Right renal pelvis (tissue), 4 donors: ENCODE data around the gene TYRO3. TPM values are rescaled to one million over a fixed set of nuclear protein-coding genes. Genes with fewer than 3 reads are reported as not detected.

Experiments
- DNase-seq, 4 donors: peaks; one replicate each; pipeline ENCODE4 v3.0.0-alpha.2; 2013; ENCODE audit warnings: low read depth in 4 of 4, low spot score in 3 of 4, missing footprints in 1 of 4
- polyA plus RNA-seq, 4 donors: library from polyadenylated mRNA; unstranded; fragments of 120-200 nt; gene quantifications; one replicate each; pipeline ENCODE4 v1.2.1, GENCODE V29; 2013; ENCODE audit not compliant: insufficient read length in 4 of 4

The TYRO3 gene
- polyA plus RNA-seq: 100 to 1,000 TPM; 141 to 180 (median 154) TPM

- no peak for DNase-seq
Observed at GRCh38 chr15:41558400-41559238, at the start of gene TYRO3. Gene TYRO3, plus strand, starts transcription at chr15:41559212. Its CDS starts 46 bp downstream, at chr15:41559258.

- DNase-seq: no peak
Observed at GRCh38 chr15:41510728-41511127, 48.3 kb upstream of the TYRO3 start.

DNA sequence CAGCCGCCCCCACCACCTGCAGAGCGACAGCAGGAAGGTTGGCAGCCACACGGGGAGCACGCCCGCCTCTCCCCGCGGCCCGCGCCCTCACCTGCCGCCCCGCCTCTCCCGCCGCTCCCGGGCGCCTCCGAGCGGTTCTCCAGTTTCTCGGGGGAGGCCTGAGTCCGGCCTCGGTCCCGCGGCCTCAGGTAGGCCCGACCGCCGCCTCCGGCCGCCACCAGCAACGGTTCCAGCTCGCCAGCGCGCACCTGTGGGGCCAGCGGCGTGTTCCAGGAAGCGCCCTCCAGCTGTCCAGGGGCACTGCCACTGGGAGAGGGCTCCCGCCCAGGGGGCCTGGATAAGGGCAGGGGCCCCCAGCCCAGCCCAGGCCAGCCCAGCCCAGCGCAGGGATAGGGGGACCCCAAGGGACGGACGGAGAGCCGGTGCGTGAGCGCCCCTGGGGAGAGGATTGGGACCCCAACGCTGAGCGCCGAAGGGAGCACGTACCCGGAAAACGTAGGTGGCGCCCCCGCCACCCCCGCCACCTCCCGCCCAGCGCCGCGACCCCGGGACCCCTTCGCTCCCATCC, 47.6 kb upstream of the TYRO3 start:
- DNase-seq: no peak

DNA sequence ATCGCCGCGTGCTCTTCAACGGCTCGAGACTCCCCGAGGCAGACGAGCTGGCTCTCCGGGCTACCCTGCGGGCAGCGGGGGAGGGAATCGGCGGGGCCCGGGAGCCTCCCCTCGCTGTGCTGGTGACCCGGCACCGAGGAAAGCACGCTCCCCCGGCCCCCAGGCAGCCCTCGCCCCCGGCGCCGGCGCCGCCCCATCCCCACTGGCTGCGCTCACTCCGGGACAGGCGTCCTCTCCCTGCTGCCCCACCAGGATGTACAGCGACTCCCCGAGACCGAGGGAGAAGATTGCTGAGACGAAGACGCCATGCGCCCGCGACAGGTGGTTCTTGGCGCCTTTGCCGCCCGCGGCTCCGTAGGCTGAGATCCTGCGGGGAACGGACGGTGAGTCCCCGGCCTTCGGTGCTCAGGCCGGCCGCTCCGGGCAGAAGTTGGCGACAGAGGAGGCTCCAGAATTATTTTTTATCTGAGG, 47.1 kb upstream of the TYRO3 start:
- DNase-seq: no peak

GRCh38 chr15:41512512-41512939, 46.5 kb upstream of the TYRO3 start:
- DNase-seq: no peak

- DNase-seq: peak in 1 of 4 donors; percentile 15
Observed at GRCh38 chr15:41512940-41513505, 46.0 kb upstream of the TYRO3 start.

DNA sequence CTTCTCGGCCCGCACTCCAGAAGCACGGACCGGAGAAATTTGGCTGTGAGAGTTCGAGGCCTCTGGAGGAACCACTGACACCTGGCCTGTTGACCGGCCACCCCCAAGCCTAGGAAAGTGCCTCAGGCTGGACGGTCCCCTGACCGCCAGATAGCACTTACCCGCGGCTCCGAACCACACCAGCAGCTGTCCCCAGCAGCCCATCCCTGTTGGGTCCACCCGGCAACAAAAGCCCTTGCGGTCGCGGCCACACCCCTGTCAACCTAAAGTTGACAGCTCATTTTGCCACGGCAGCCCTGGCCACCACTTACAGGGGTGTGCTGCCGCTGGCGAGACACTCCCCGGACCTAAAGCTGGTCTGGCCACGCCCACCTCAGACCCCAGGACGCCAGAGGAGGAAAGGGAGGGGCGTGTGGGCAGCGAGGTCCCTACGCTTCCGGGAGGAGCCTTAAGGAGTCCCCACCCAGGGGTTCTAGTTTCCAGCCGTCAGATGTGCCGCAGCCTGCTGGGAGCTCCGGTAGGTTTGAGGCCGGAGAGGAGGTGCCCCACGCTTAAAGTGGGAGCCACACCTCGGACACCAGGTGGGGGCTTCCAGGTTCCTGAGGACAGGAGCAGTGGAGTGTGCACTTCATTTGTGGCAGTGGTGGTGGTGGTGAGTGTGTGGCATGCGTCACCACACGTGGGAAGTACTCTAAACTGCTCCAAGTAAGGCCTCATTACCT, 45.3 kb upstream of the TYRO3 start, which contains the start of gene LTK:
Gene LTK, minus strand, starts transcription at position 322 of the 722 bp plus-strand sequence. Its CDS starts 118 bp downstream, at position 204.
- peak in 1 of 4 donors; percentile 16 for DNase-seq

- DNase-seq: no peak
Observed at GRCh38 chr15:41517895-41518449, 41.0 kb upstream of the TYRO3 start.

DNA sequence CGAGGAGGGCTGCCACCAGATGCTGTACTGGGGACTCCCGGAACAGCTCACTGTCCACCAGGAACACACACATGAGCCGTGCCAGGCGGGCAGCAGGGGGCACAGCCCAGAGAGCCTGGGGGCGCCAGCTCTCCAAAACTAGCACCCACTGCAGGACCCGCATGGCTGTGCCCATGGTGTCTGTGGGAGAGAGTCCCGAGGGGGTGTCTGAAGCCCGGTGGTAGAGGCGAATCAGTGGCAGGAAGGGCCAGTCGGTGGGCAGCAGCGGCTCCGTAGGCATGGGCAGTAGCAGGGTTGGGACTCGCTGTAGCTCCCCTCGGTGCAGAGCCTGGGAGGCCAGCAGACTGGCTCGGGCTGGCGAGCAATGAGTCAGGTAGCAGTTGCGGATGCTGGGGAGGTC, 38.4 kb upstream of the TYRO3 start:
- DNase-seq: no peak

- DNase-seq: no peak
Observed at GRCh38 chr15:41521614-41522013, 37.4 kb upstream of the TYRO3 start.

- no peak for DNase-seq
Observed at GRCh38 chr15:41523097-41523496, 35.9 kb upstream of the TYRO3 start.

DNA sequence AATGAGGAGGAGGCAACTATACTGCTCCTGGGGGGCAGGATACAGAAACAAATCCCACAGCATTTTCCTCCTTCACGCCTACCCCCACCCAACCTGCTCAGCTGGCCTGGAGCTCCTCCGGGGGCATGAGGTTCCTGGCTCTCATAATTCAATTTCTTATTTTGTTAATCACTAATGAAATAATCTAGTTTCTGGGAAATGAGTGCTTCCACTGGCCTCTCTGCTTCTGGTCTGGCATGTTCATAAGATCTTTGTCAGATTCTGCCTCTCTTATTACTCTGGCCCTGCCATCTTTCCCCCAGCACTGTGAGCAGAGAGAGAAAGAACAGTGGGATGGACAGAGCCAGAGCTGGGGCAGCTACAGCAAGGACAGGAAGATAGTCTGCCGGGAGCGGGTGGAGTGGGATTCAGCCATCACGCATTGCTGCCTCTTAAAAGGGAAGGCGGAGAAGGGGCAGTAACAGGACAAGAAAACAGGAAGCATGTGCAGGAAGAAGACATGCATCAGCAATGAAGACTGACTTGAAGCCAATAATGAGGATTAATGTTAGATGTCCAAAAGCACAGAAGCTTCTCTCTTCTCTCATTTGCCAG, 28.6 kb upstream of the TYRO3 start:
- DNase-seq: no peak

GRCh38 chr15:41535544-41535943, 23.5 kb upstream of the TYRO3 start:
- DNase-seq: no peak

- DNase-seq: no peak
Observed at GRCh38 chr15:41536866-41537265, 22.1 kb upstream of the TYRO3 start.

GRCh38 chr15:41543521-41543870, 15.5 kb upstream of the TYRO3 start:
- no peak for DNase-seq

- DNase-seq: no peak
Observed at GRCh38 chr15:41544650-41545015, 14.4 kb upstream of the TYRO3 start.

GRCh38 chr15:41545218-41545617, 13.8 kb upstream of the TYRO3 start:
- no peak for DNase-seq

- no peak for DNase-seq
Observed at GRCh38 chr15:41546851-41547786, 11.9 kb upstream of the TYRO3 start.
